Aorta (tissue), 5 donors: ENCODE results near the gene MCTP2. TPM values are rescaled to one million over a fixed set of nuclear protein-coding genes. Genes with fewer than 3 reads are reported as not detected.

Experiments
- ATAC-seq: fragments of 200-7000 bp; cut with Tn5 transposase; one replicate; pipeline ENCODE4 v1.9.1; 2022; ENCODE audit warnings: moderate library complexity; ENCODE audit not compliant: low FRiP score
- DNase-seq, 2 donors: peaks; one replicate each; pipeline ENCODE4 v3.0.0-alpha.2; 2020
- H3K27ac ChIP-seq, 2 donors: one replicate each; pipeline ENCODE4 v1.5.1; 2013; ENCODE audit warnings: low read length in 2 of 2, mild to moderate bottlenecking in 2 of 2, moderate library complexity in 2 of 2, control low read depth in 1 of 2, inconsistent platforms in 1 of 2, low read depth in 1 of 2
- H3K27me3 ChIP-seq, 2 donors: one replicate each; pipeline ENCODE4 v1.6.1; 2013; ENCODE audit warnings: control low read depth in 1 of 2, low read length in 1 of 2, mild to moderate bottlenecking in 1 of 2, moderate library complexity in 1 of 2; ENCODE audit not compliant: insufficient read depth in 2 of 2, control insufficient read depth in 1 of 2
- H3K36me3 ChIP-seq, 2 donors: one replicate each; pipeline ENCODE4 v1.6.1; 2013; ENCODE audit warnings: control low read depth in 1 of 2, low read length in 1 of 2, mild to moderate bottlenecking in 1 of 2; ENCODE audit not compliant: insufficient read depth in 2 of 2, control insufficient read depth in 1 of 2
- H3K4me1 ChIP-seq, 2 donors: one replicate each; pipeline ENCODE4 v1.6.1; 2013; ENCODE audit warnings: low read length in 2 of 2, control low read depth in 1 of 2, mild to moderate bottlenecking in 1 of 2, moderate library complexity in 1 of 2; ENCODE audit not compliant: insufficient read depth in 2 of 2, control insufficient read depth in 1 of 2
- H3K4me3 ChIP-seq, 2 donors: one replicate each; pipeline ENCODE4 v1.5.1; 2013; ENCODE audit warnings: low read length in 2 of 2, control low read depth in 1 of 2, mild to moderate bottlenecking in 1 of 2
- H3K9me3 ChIP-seq: one replicate; pipeline ENCODE4 v1.6.1; 2013; ENCODE audit warnings: mild to moderate bottlenecking, low read length; ENCODE audit not compliant: control insufficient read depth
- WGBS, 2 donors: extraction: QIAGEN DNeasy Blood & Tissue Kit; methylation state at CpG; one replicate each; pipeline ENCODE4 v1.1.7; 2013; 5-methylcytosine and 5-hydroxymethylcytosine counted together
- intact Hi-C, 2 donors: fragments of 100-400 bp; cut with DNase I; formaldehyde crosslinking; loops; one replicate each; pipeline versions ENCODE4 v1.14.2 to v1.15.0; 2022
- polyA plus RNA-seq, 2 donors: library from polyadenylated mRNA; stranded (reverse); fragments of 200-250 nt; gene quantifications; one replicate each; pipeline ENCODE4 v1.2.3, GENCODE V29; 2013
- total RNA-seq, 2 donors: library from RNA; stranded (reverse); fragmentation: NEBNext Ultra II Directional; extraction: Animal tissue kit (Norgen Biotek cat#: 25700); gene quantifications; one replicate each; pipeline ENCODE4 v1.2.1, GENCODE V29; 2021
- donor health status: healthy with polysubstance abuse.
- donor health status: Bipolar disorder and iron deficiency.
- donor health status: DM: no; HTN: no; CAD: no.
- donor health status: DM: no; HTN: no; CAD: no.
- donor health status: DM: yes; HTN: yes; CAD: no.

MCTP2 gene
- total and polyA plus RNA-seq, 4 donors: 0.13 to 9.6 (median 4.3) TPM

GRCh38 chr15:94387442-94387841 lies 156.1 kb downstream of the MCTP2 start:
- DNase-seq (no peak), ATAC-seq (no peak)
- no peak overlapping the region for H3K4me3 ChIP-seq
- WGBS, 2 donors: 84 to 89% methylated on average over 2 of the region's 2 CpGs
- no peaks in the 10 kb centered on the region for H3K9me3 ChIP-seq
- H3K4me1 ChIP-seq: no peaks in the 10 kb centered on the region
- intact Hi-C loops: no loop called here
- H3K27me3 ChIP-seq: no peaks in the 10 kb centered on the region
- H3K27ac ChIP-seq: no peak overlapping the region
- no peaks in the 10 kb centered on the region for H3K36me3 ChIP-seq

- DNase-seq: no peak
- no peak overlapping the region for H3K27ac ChIP-seq
- no peak overlapping the region for H3K4me3 ChIP-seq
- no peak for ATAC-seq
- no peaks in the 10 kb centered on the region for H3K27me3 ChIP-seq
- intact Hi-C loops: no loop called here
- no peaks in the 10 kb centered on the region for H3K36me3 ChIP-seq
- no peaks in the 10 kb centered on the region for H3K9me3 ChIP-seq
- 79 to 83% methylated on average over 7 of the region's 7 CpGs for WGBS, 2 donors
- H3K4me1 ChIP-seq: no peaks in the 10 kb centered on the region
Observed at GRCh38 chr15:94387849-94388441, 156.6 kb downstream of the MCTP2 start.

- no peak for ATAC-seq
- H3K27ac ChIP-seq: no peak overlapping the region
- no peak overlapping the region for H3K4me3 ChIP-seq
- no peaks in the 10 kb centered on the region for H3K36me3 ChIP-seq
- no peaks in the 10 kb centered on the region for H3K4me1 ChIP-seq
- DNase-seq: no peak
- no peaks in the 10 kb centered on the region for H3K27me3 ChIP-seq
- no peaks in the 10 kb centered on the region for H3K9me3 ChIP-seq
- 12 to 14% methylated on average over 1 of the region's 1 CpG for WGBS, 2 donors
- intact Hi-C loops: no loop called here
Observed at GRCh38 chr15:94395640-94396039, 164.3 kb downstream of the MCTP2 start.

- Histone ChIP-seq H3K9me3 (no peaks in the 10 kb centered on the region), H3K27ac (no peak overlapping the region), H3K4me3 (no peak overlapping the region), H3K27me3 (no peaks in the 10 kb centered on the region), H3K4me1 (no peaks in the 10 kb centered on the region), H3K36me3 (no peaks in the 10 kb centered on the region)
- WGBS, 2 donors: 51 to 68% methylated on average over 3 of the region's 3 CpGs
- intact Hi-C loops: no loop called here
- DNase-seq (no peak), ATAC-seq (peak; percentile 36)
Observed at GRCh38 chr15:94397337-94397736, 166.0 kb downstream of the MCTP2 start.

GRCh38 chr15:94398001-94398400 lies 166.6 kb downstream of the MCTP2 start:
- intact Hi-C loops: no loop called here

GRCh38 chr15:94400526-94401298 lies 169.4 kb downstream of the MCTP2 start:
- intact Hi-C loops: no loop called here
- peaks cover 0 to 2% of the 10 kb centered on the region in 2 donors for H3K27me3 ChIP-seq
- no peak overlapping the region for H3K4me3 ChIP-seq
- peaks cover 0 to 2% of the 10 kb centered on the region in 2 donors for H3K4me1 ChIP-seq
- no peak overlapping the region for H3K27ac ChIP-seq
- no peak for ATAC-seq
- no peak for DNase-seq
- no peaks in the 10 kb centered on the region for H3K36me3 ChIP-seq
- H3K9me3 ChIP-seq: peaks cover 1% of the 10 kb centered on the region
- WGBS, 2 donors: 80 to 82% methylated on average over 10 of the region's 10 CpGs

More at GRCh38 chr15:94398001-94398400, 166.6 kb downstream of the MCTP2 start:
- ATAC-seq: no peak
- Histone ChIP-seq H3K27me3 (no peaks in the 10 kb centered on the region), H3K36me3 (no peaks in the 10 kb centered on the region), H3K27ac (no peak overlapping the region), H3K9me3 (no peaks in the 10 kb centered on the region), H3K4me3 (no peak overlapping the region), H3K4me1 (no peaks in the 10 kb centered on the region)
- no peak for DNase-seq

GRCh38 chr15:94403331-94403730 lies 172.0 kb downstream of the MCTP2 start:
- Histone ChIP-seq H3K4me1 (peaks cover 0 to 2% of the 10 kb centered on the region in 2 donors), H3K9me3 (peaks cover 1% of the 10 kb centered on the region), H3K4me3 (no peak overlapping the region), H3K27me3 (peaks cover 0 to 2% of the 10 kb centered on the region in 2 donors), H3K36me3 (no peaks in the 10 kb centered on the region), H3K27ac (no peak overlapping the region)
- 4 to 11% methylated on average over 4 of the region's 4 CpGs for WGBS, 2 donors
- ATAC-seq (no peak), DNase-seq (no peak)
- intact Hi-C loops: no loop called here

GRCh38 chr15:94404733-94405283 lies 173.4 kb downstream of the MCTP2 start:
- Histone ChIP-seq H3K36me3 (no peaks in the 10 kb centered on the region), H3K27ac (no peak overlapping the region), H3K4me3 (no peak overlapping the region), H3K4me1 (peaks cover 0 to 2% of the 10 kb centered on the region in 2 donors), H3K27me3 (peaks cover 0 to 2% of the 10 kb centered on the region in 2 donors), H3K9me3 (peaks cover 1% of the 10 kb centered on the region)
- intact Hi-C loops: no loop called here
- ATAC-seq (no peak), DNase-seq (no peak)
- 82% methylated on average over 9 of the region's 9 CpGs for WGBS, 2 donors

- ATAC-seq: no peak
- H3K4me3 ChIP-seq: no peak overlapping the region
- intact Hi-C loops: no loop called here
- no peaks in the 10 kb centered on the region for H3K27me3 ChIP-seq
- no peak overlapping the region for H3K27ac ChIP-seq
- H3K36me3 ChIP-seq: no peaks in the 10 kb centered on the region
- H3K4me1 ChIP-seq: no peaks in the 10 kb centered on the region
- no peaks in the 10 kb centered on the region for H3K9me3 ChIP-seq
- WGBS, 2 donors: 85 to 86% methylated on average over 5 of the region's 5 CpGs
- no peak for DNase-seq
Observed at GRCh38 chr15:94411285-94411684, 179.9 kb downstream of the MCTP2 start.
